DOHH2 (cell line): Measurements from ENCODE around the gene PLEKHG4.

Experiments used
- CTCF ChIP-seq: fragments of 200-600 bp; sonication (generic); IDR thresholded peaks from one replicate; pipeline ENCODE4 v1.5.1; 2014; ENCODE audit warnings: antibody characterized with exemption, mild to moderate bottlenecking, low read depth, low read length; ENCODE audit not compliant: poor library complexity, severe bottlenecking
- EZH2phosphoT487 ChIP-seq: fragments of 200-600 bp; sonication (generic); IDR thresholded peaks from 2 replicates; pipeline ENCODE4 v1.6.1; 2017; ENCODE audit warnings: borderline replicate concordance, mild to moderate bottlenecking, antibody characterized with exemption, low read length, moderate library complexity, mixed read lengths

GRCh38 chr16:67304020-67304419 is 24.7 kb downstream of the PLEKHG4 start:
- TF ChIP-seq CTCF = no peak
- no peak for TF ChIP-seq EZH2phosphoT487
